ENCODE data around the gene CCDC106. TPM values are rescaled to one million over a fixed set of nuclear protein-coding genes. Genes with fewer than 3 reads are reported as not detected.

Gene CCDC106
- total RNA-seq, 1 experiment from 2014 or later, result 47.8 TPM

GRCh38 chr19:55700813-55701212, 52.8 kb downstream of the CCDC106 start:
- intact Hi-C loops (cut with micrococcal nuclease; ENCODE audit: unreplicated experiment), result loop anchor here (10.0 kb wide), 1 partner anchor 104 kb away; no protein-coding TSS in a partner anchor
- H3K27ac ChIP-seq (ENCODE audit: low read length), result no peak overlapping the region
- BruUV-seq (replicated peaks), result no TSS peak
- ChIA-PET POLR2A (no interaction called here), CTCF (no interaction called here)
- TF ChIP-seq REST (IDR thresholded peaks at IDR 0.05; ENCODE audit: insufficient read depth in 1 of 2, low read depth in 2 of 2, low read length in 1 of 2) (no peak), SIN3A (IDR thresholded peaks at IDR 0.05; ENCODE audit: borderline replicate concordance, insufficient read depth, low read depth, low read length) (no peak), CTCF (IDR thresholded peaks at IDR 0.05) (no peak), TCF7L2 (IDR thresholded peaks at IDR 0.05; ENCODE audit: low read depth, low read length) (no peak), POLR2AphosphoS5 (IDR thresholded peaks at IDR 0.05; ENCODE audit: low read depth, low read length) (no peak)
- in situ Hi-C loops (cut with HindIII; ENCODE audit: low pct_unique_long_range_greater_than_20kb, low sequenced_read_pairs), result no loop called here
- H3K36me3 ChIP-seq (ENCODE audit: control insufficient read depth, insufficient read depth, low read length), result peaks cover 4% of the 10 kb centered on the region
- H3K4me1 ChIP-seq (ENCODE audit: control insufficient read depth, insufficient read depth, low read length), result no peaks in the 10 kb centered on the region
- no peak overlapping the region for H3K4me3 ChIP-seq (ENCODE audit: low read depth in 2 of 2, low read length in 2 of 2)
- DNase-seq (ENCODE audit: low read depth, low spot score) (no peak), ATAC-seq (no peak)
- H3K9me3 ChIP-seq (ENCODE audit: control insufficient read depth, insufficient read depth, low read depth, low read length), result no peaks in the 10 kb centered on the region
- H3K27me3 ChIP-seq (ENCODE audit: control insufficient read depth, insufficient read depth, low read length), result no peaks in the 10 kb centered on the region

- intact Hi-C loops (cut with micrococcal nuclease; ENCODE audit: unreplicated experiment) (loop anchor here (10.0 kb wide), 1 partner anchor 103 kb away; no protein-coding TSS in a partner anchor), in situ Hi-C loops (cut with HindIII; ENCODE audit: low pct_unique_long_range_greater_than_20kb, low sequenced_read_pairs) (no loop called here)
- Histone ChIP-seq H3K4me1 (ENCODE audit: control insufficient read depth, insufficient read depth, low read length) (no peaks in the 10 kb centered on the region), H3K27me3 (ENCODE audit: control insufficient read depth, insufficient read depth, low read length) (no peaks in the 10 kb centered on the region), H3K4me3 (ENCODE audit: low read depth in 2 of 2, low read length in 2 of 2) (no peak overlapping the region), H3K36me3 (ENCODE audit: control insufficient read depth, insufficient read depth, low read length) (no peaks in the 10 kb centered on the region), H3K27ac (ENCODE audit: low read length) (no peak overlapping the region), H3K9me3 (ENCODE audit: control insufficient read depth, insufficient read depth, low read depth, low read length) (no peaks in the 10 kb centered on the region)
- ATAC-seq (no peak), DNase-seq (ENCODE audit: low read depth, low spot score) (no peak)
- TF ChIP-seq REST (IDR thresholded peaks at IDR 0.05; ENCODE audit: insufficient read depth in 1 of 2, low read depth in 2 of 2, low read length in 1 of 2), result no peak
- no peak for TF ChIP-seq SIN3A (IDR thresholded peaks at IDR 0.05; ENCODE audit: borderline replicate concordance, insufficient read depth, low read depth, low read length)
- TF ChIP-seq CTCF (IDR thresholded peaks at IDR 0.05), result no peak
- TF ChIP-seq POLR2AphosphoS5 (IDR thresholded peaks at IDR 0.05; ENCODE audit: low read depth, low read length), result no peak
- no peak for TF ChIP-seq TCF7L2 (IDR thresholded peaks at IDR 0.05; ENCODE audit: low read depth, low read length)
- no TSS peak for BruUV-seq (replicated peaks)
- CTCF ChIA-PET, result no interaction called here
- POLR2A ChIA-PET, result no interaction called here
These were observed 54.2 kb downstream of the CCDC106 start for GRCh38 chr19:55702131-55702627.
